Keratinocyte (primary cell): ENCODE measurements around the gene ANKRD17. TPM values are rescaled to one million over a fixed set of nuclear protein-coding genes. Genes with fewer than 3 reads are reported as not detected.
A peak's percentile ranks its signal among the peaks of the same experiment; 100 is the strongest.

ENCODE experiments used
- DNase-seq: peaks from one replicate; pipeline ENCODE4 v3.0.0-alpha.2; 2011; ENCODE audit warnings: low read depth, missing footprints, low spot score
- FAIRE-seq: peaks from 2 replicates; lab custom pipeline; 2011; peaks lifted over from hg19 to GRCh38; lab: Jason Lieb, UNC
- H2AFZ ChIP-seq: 2 replicates; pipeline ENCODE4 v1.6.0; 2012; ENCODE audit warnings: low read length, control low read depth, inconsistent platforms; ENCODE audit not compliant: control insufficient read depth
- H3K27ac ChIP-seq: 2 replicates; pipeline ENCODE4 v1.5.1; 2011; ENCODE audit warnings: low read length; ENCODE audit not compliant: control insufficient read depth, insufficient read depth
- H3K27me3 ChIP-seq: 3 replicates; pipeline ENCODE4 v1.6.0; 2011; ENCODE audit warnings: low read length; ENCODE audit not compliant: control insufficient read depth, insufficient read depth; ENCODE audit errors: extremely low read depth
- H3K36me3 ChIP-seq, 2 experiments: 2 replicates in 1 of 2; 3 replicates in 1 of 2; pipeline ENCODE4 v1.5.1; 2011; ENCODE audit warnings: low read length in 2 of 2, mild to moderate bottlenecking in 1 of 2; ENCODE audit not compliant: control insufficient read depth in 2 of 2, insufficient read depth in 2 of 2; ENCODE audit errors: extremely low read depth in 1 of 2
- H3K4me1 ChIP-seq: 3 replicates; pipeline ENCODE4 v1.5.1; 2011; ENCODE audit warnings: low read length; ENCODE audit not compliant: control insufficient read depth, insufficient read depth; ENCODE audit errors: extremely low read depth
- H3K4me2 ChIP-seq: 3 replicates; pipeline ENCODE4 v1.6.0; 2011; ENCODE audit warnings: low read depth, low read length; ENCODE audit not compliant: control insufficient read depth, insufficient read depth; ENCODE audit errors: extremely low read depth
- H3K4me3 ChIP-seq, 3 experiments: fragments of 200-600 bp in 1 of 3; sonication (generic) in 1 of 3; 2 replicates in 2 of 3; 3 replicates in 1 of 3; pipeline ENCODE4 v1.5.1; 2011 to 2016; ENCODE audit warnings: low read length in 3 of 3, mild to moderate bottlenecking in 3 of 3, control low read depth in 2 of 3, inconsistent platforms in 1 of 3, low read depth in 1 of 3, mixed read lengths in 1 of 3, mixed run types in 1 of 3, moderate library complexity in 1 of 3; ENCODE audit not compliant: control insufficient read depth in 2 of 3, insufficient read depth in 2 of 3; ENCODE audit errors: extremely low read depth in 1 of 3
- H3K79me2 ChIP-seq: 2 replicates; pipeline ENCODE4 v1.6.0; 2012; ENCODE audit warnings: low read length; ENCODE audit not compliant: control insufficient read depth, insufficient read depth
- H3K9ac ChIP-seq: 3 replicates; pipeline ENCODE4 v1.6.0; 2011; ENCODE audit warnings: low read length; ENCODE audit not compliant: control insufficient read depth, insufficient read depth; ENCODE audit errors: extremely low read depth
- H3K9me1 ChIP-seq: 3 replicates; pipeline ENCODE4 v1.6.0; 2011; ENCODE audit warnings: low read length; ENCODE audit not compliant: control insufficient read depth, insufficient read depth; ENCODE audit errors: extremely low read depth
- H3K9me3 ChIP-seq: 2 replicates; pipeline ENCODE4 v1.5.1; 2012; ENCODE audit warnings: low read depth, low read length; ENCODE audit not compliant: control insufficient read depth
- H4K20me1 ChIP-seq: 3 replicates; pipeline ENCODE4 v1.6.0; 2011; ENCODE audit warnings: low read length; ENCODE audit not compliant: control insufficient read depth, insufficient read depth; ENCODE audit errors: extremely low read depth
- CTCF ChIP-seq, 3 experiments: IDR thresholded peaks in 1 of 3; conservative IDR thresholded peaks in 1 of 3; optimal IDR thresholded peaks in 1 of 3; 2 replicates in 2 of 3; 3 replicates in 1 of 3; pipeline versions ENCODE3 to v1.5.1; 2011; ENCODE audit warnings: low read length in 3 of 3, mild to moderate bottlenecking in 3 of 3, moderate library complexity in 2 of 3, control low read depth in 1 of 3, inconsistent platforms in 1 of 3; ENCODE audit not compliant: insufficient read depth in 2 of 3; ENCODE audit errors: extremely low read depth in 1 of 3
- EZH2 ChIP-seq: IDR thresholded peaks from one replicate; pipeline ENCODE4 v1.6.1; 2012; ENCODE audit warnings: inconsistent platforms, mild to moderate bottlenecking, low read length, moderate library complexity
- dilution Hi-C: fragments of 300-500 bp; cut with MboI; formaldehyde crosslinking; loops from one replicate; pipeline ENCODE4 v1.7.0; 2020; ENCODE audit warnings: low sequenced_read_pairs; ENCODE audit not compliant: extremely low pct_ligation_motif_present
- polyA plus RNA-seq, 5 experiments: library from polyadenylated mRNA; depleted of rRNA in 3 of 5; stranded (reverse) in 3 of 5; stranded (forward) in 1 of 5; unstranded in 1 of 5; fragments of >200 nt; gene quantifications; 1 replicate in 1 of 5; 2 replicates in 3 of 5; 3 replicates in 1 of 5; pipeline versions ENCODE4 v1.2.1 to v1.2.3, GENCODE V29; 2011 to 2012; ENCODE audit warnings: missing spikeins in 2 of 5, low read depth in 1 of 5, low replicate concordance in 1 of 5

The ANKRD17 gene
- polyA plus RNA-seq, 1 donor (not counting 4 experiments of a cell fraction or from before 2014, with no cell fraction given): 51.5 TPM

GRCh38 chr4:73211968-73212367, 46.6 kb downstream of the ANKRD17 start:
- no peak overlapping the region for H3K4me2 ChIP-seq
- dilution Hi-C loops: no loop called here
- FAIRE-seq (no peak), DNase-seq (no peak)
- peaks cover 8% of the 10 kb centered on the region for H4K20me1 ChIP-seq
- H3K27me3 ChIP-seq: no peaks in the 10 kb centered on the region
- no peak overlapping the region for H3K9ac ChIP-seq
- H3K27ac ChIP-seq: no peak overlapping the region
- no peak overlapping the region for H2AFZ ChIP-seq
- H3K9me3 ChIP-seq: no peaks in the 10 kb centered on the region
- no peak overlapping the region for H3K4me3 ChIP-seq
- no peaks in the 10 kb centered on the region for H3K9me1 ChIP-seq
- H3K36me3 ChIP-seq: peaks cover 0 to 4% of the 10 kb centered on the region in 2 experiments
- no peak for TF ChIP-seq CTCF (optimal IDR thresholded peaks at IDR 0.05 in 1 of 3, IDR thresholded peaks at IDR 0.05 in 1 of 3, conservative IDR thresholded peaks at IDR 0.05 in 1 of 3; ENCODE audit: extremely low read depth in 1 of 3, insufficient read depth in 2 of 3, low read length in 3 of 3)
- TF ChIP-seq EZH2: no peak
- H3K4me1 ChIP-seq: peaks cover 18% of the 10 kb centered on the region
- H3K79me2 ChIP-seq: peaks cover 90% of the 10 kb centered on the region

GRCh38 chr4:73208376-73208775, 50.2 kb downstream of the ANKRD17 start:
- H3K79me2 ChIP-seq: peaks cover 94% of the 10 kb centered on the region
- peaks cover 0 to 4% of the 10 kb centered on the region in 2 experiments for H3K36me3 ChIP-seq
- H3K9ac ChIP-seq: peak overlapping the region; percentile 2
- H4K20me1 ChIP-seq: peaks cover 8% of the 10 kb centered on the region
- H3K4me1 ChIP-seq: peaks cover 11% of the 10 kb centered on the region
- no peaks in the 10 kb centered on the region for H3K9me3 ChIP-seq
- H3K4me3 ChIP-seq: no peak overlapping the region
- no peak for TF ChIP-seq CTCF (optimal IDR thresholded peaks at IDR 0.05 in 1 of 3, IDR thresholded peaks at IDR 0.05 in 1 of 3, conservative IDR thresholded peaks at IDR 0.05 in 1 of 3; ENCODE audit: extremely low read depth in 1 of 3, insufficient read depth in 2 of 3, low read length in 3 of 3)
- no peak for TF ChIP-seq EZH2
- no peaks in the 10 kb centered on the region for H3K27me3 ChIP-seq
- dilution Hi-C loops: no loop called here
- no peak overlapping the region for H2AFZ ChIP-seq
- no peak for DNase-seq
- no peak for FAIRE-seq
- peak overlapping the region; percentile 48 for H3K27ac ChIP-seq
- H3K4me2 ChIP-seq: no peak overlapping the region
- no peaks in the 10 kb centered on the region for H3K9me1 ChIP-seq
